Duodenal mucosa (tissue), 2 donors: ENCODE measurements around the gene KLK11.

ENCODE experiments used
- H3K27ac ChIP-seq: one replicate; pipeline ENCODE4 v1.7.0; 2013; ENCODE audit warnings: low read depth, low read length
- H3K27me3 ChIP-seq, 2 donors: one replicate each; pipeline ENCODE4 v1.7.0; 2013; ENCODE audit warnings: low read length in 2 of 2, control low read depth in 1 of 2; ENCODE audit not compliant: insufficient read depth in 2 of 2, control insufficient read depth in 1 of 2
- H3K36me3 ChIP-seq, 2 donors: one replicate each; pipeline ENCODE4 v1.7.0; 2013; ENCODE audit warnings: low read length in 2 of 2, control low read depth in 1 of 2; ENCODE audit not compliant: insufficient read depth in 2 of 2, control insufficient read depth in 1 of 2
- H3K4me1 ChIP-seq, 2 donors: one replicate each; pipeline ENCODE4 v1.7.0; 2013; ENCODE audit warnings: low read length in 2 of 2, control low read depth in 1 of 2; ENCODE audit not compliant: insufficient read depth in 2 of 2, control insufficient read depth in 1 of 2
- H3K4me3 ChIP-seq, 2 donors: one replicate each; pipeline ENCODE4 v1.7.0; 2013; ENCODE audit warnings: low read length in 2 of 2, low read depth in 1 of 2
- H3K9ac ChIP-seq, 2 donors: one replicate each; pipeline ENCODE4 v1.7.0; 2013; ENCODE audit warnings: low read length in 2 of 2, low read depth in 1 of 2
- H3K9me3 ChIP-seq, 2 donors: one replicate each; pipeline ENCODE4 v1.7.0; 2013; ENCODE audit warnings: low read length in 2 of 2, control low read depth in 1 of 2; ENCODE audit not compliant: control insufficient read depth in 1 of 2

The KLK11 gene

DNA sequence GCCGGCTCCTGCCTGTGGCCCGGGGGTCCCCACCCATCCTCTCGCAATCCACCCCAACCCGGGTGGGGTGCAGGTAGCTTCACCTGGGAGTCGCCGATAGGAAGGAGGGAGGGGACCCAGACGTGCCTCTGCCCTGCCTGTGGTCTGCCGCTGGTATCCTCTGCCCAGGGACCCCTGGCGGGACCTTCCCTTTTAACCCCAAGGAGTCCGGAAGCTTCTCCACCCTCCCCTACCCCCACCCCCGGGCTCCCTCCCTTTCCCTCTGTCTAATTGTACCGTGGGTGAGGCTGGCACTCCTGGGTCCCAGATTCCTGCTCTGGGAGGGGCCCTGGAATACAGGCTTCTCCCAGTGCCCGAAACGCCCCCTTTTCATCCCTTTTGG is 6.9 kb downstream of the KLK11 start, which contains the start of gene KLK10:
TSS of gene KLK10 (minus strand) at position 166 of the 382 bp plus-strand sequence. CDS start 579 bp downstream, outside the sequence.
- no peak within 1 kb of the TSS for H3K27ac ChIP-seq
- H3K36me3 ChIP-seq, result no peaks in the 10 kb centered on the region
- no peaks in the 10 kb centered on the region for H3K4me1 ChIP-seq
- no peak within 1 kb of the TSS for H3K9ac ChIP-seq
- no peaks in the 10 kb centered on the region for H3K9me3 ChIP-seq
- H3K4me3 ChIP-seq, result no peak within 1 kb of the TSS
- H3K27me3 ChIP-seq, result peaks cover 20 to 25% of the 10 kb centered on the region in 2 donors

DNA sequence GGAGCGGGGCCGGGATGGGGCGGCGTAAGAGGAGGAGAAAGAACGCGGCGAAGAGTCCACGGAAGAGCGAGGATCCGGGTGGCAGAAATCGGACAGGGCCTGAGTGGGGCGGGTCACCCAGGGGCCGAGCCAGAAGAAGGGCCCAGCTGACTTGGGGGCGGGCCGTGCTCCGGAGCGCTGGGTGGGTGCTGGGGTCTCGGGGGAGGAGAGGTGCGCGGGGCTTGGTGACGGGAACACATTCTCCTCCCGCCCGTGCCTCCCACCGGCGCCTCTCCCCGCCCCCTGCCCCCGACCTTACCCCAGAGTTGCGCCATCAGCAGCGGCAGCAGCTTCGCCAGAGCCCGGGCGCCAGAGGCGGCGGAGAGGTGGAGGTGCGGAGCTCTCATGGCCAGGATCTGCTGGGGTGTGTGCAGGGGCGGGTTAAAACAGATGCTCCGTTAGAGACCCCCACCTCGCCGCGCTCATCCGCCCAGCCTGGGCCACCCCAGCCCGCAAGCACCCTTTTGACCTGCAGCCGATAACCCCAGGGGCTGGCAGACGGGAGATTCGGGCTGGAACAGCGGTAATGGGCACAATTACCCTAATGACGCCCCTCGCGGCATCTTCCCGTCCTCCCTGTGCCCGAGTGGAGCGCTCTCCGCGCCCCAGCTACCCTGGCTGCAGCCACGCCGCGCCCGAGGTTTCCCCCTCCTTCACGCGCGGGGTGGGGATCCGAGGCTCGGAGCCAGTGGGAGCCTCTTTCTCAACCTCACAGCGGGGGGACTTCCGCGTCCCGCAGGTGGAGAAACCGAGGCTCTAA is 7.5 kb downstream of the KLK11 start:
- H3K9ac ChIP-seq, result no peak overlapping the region
- no peaks in the 10 kb centered on the region for H3K4me1 ChIP-seq
- no peak overlapping the region for H3K27ac ChIP-seq
- no peak overlapping the region for H3K4me3 ChIP-seq
- no peaks in the 10 kb centered on the region for H3K36me3 ChIP-seq
- no peaks in the 10 kb centered on the region for H3K9me3 ChIP-seq
- H3K27me3 ChIP-seq, result peaks cover 20 to 25% of the 10 kb centered on the region in 2 donors

DNA sequence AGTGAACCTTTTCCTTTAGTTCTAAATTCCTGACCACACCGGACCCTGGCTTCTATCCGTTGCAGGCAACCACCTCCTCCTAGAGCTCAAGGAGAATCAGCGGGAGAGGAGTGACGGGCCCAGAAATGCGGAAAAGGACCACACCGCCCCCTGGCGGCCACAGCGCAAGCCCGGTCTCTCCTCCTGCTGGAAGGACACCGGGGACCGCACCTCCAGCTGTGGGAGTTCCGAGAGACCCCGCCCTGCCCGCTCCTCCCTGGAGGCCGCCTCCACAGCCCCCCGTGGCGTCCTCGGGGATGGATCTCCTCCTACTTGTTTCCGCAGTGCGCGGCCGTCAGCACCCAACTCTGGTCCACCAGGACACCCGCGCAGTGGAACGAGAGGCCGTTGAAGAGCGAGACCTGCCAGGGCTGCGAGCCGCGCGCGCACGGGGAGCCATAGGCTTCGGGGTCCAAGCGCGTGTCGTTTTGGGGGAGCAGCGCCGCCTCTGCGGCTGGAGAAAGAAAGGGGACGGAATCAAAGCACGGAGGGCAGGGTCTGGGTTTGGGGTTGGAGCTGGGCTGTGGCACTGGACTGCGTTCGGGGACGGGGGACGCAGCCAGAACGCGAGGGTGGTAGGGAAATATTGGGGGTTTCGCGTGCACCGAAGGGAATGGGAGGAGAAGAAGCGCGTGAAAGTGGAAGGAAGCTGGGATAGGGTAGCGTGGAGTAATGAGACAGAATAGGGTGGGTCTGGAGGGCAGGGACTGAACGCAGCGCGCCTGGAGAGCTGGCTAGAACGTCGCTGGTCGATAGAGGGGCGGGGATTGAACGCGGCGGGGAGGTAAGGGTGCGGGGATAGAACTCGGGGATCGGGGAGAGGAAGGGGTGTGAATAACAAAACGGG is 9.4 kb downstream of the KLK11 start:
- Histone ChIP-seq H3K27ac (no peak overlapping the region), H3K27me3 (peaks cover 20% of the 10 kb centered on the region in 2 donors), H3K4me3 (no peak overlapping the region), H3K9me3 (no peaks in the 10 kb centered on the region), H3K36me3 (no peaks in the 10 kb centered on the region), H3K4me1 (no peaks in the 10 kb centered on the region), H3K9ac (no peak overlapping the region)

DNA sequence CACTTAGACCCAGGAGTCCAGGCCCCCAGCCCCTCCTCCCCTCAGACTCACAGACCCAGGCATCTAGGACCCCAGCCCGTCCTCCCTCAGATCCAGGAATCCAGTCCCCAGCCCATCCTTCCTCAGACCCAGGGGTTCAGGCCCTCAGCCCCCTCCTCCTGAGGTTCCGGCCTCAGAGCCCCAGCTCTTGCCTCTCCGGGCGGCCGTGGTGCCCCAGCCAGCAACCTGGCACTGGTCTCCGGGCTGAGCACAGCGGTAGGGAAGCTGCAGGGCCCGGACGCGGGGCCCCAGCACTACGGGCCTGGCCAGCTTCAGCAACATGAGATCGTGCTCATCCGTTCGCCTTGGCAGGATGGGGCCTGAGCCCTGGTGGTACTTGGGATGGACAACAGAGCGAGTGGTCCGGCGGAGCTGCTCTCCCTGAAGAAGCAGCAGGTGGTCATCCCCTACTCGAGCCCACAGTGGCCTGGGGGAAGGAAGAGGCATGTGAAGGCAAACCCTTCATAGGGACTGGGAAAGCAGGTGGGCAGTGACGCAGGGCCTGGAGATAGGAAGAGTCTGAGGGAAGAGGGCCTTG is 10.6 kb downstream of the KLK11 start:
- no peak overlapping the region for H3K27ac ChIP-seq
- H3K9ac ChIP-seq, result no peak overlapping the region
- no peak overlapping the region for H3K4me3 ChIP-seq
- no peaks in the 10 kb centered on the region for H3K9me3 ChIP-seq
- peaks cover 20% of the 10 kb centered on the region in 2 donors for H3K27me3 ChIP-seq
- no peaks in the 10 kb centered on the region for H3K4me1 ChIP-seq
- no peaks in the 10 kb centered on the region for H3K36me3 ChIP-seq

DNA sequence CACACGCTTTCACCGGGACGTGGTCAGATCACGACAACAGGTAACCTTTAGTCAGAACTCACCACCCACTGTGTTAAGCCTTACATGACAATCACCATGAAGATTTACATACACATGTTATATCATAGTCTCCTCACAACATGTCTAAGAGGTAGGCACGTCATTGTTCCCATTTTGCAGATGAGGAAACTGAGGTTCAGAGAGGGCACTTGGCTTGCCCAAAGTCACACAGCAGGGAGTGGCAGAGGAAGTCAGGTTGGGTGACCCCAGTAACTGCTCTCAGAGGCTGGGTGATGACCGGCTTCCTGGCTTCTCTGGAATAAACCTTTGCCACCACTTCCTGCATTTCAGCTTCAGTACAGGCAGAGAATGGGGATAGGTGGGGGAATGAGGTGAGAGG is 12.2 kb downstream of the KLK11 start:
- Histone ChIP-seq H3K27me3 (peaks cover 12 to 20% of the 10 kb centered on the region in 2 donors), H3K4me3 (no peak overlapping the region), H3K36me3 (no peaks in the 10 kb centered on the region), H3K9ac (no peak overlapping the region), H3K4me1 (no peaks in the 10 kb centered on the region), H3K9me3 (no peaks in the 10 kb centered on the region), H3K27ac (no peak overlapping the region)

DNA sequence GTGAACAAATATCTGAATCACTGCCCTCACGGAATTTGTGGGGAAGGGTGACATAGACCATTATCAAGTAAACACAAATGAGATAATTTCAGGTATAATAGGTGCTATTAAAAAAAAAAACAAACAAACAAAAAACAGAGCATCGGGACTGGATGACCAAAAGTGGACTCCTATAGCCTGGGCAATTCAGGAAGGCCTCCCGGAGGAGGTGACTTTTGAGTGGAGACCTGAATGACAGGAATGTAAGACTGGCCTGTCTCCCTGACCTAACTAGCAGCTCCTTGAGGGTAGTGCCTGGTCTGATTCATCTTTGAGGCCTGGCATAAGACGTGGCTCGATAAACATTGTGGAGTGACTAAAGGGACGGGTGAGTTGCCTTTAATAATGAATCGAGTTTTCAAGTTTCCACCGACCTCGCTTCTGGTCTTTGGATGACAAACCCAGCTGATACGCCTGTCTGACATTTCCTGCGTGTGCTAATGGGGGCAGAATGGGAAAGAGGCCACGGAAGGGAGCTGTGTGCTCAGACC is 13.7 kb downstream of the KLK11 start:
- Histone ChIP-seq H3K4me1 (no peaks in the 10 kb centered on the region), H3K9ac (no peak overlapping the region), H3K9me3 (no peaks in the 10 kb centered on the region), H3K4me3 (no peak overlapping the region), H3K27me3 (peaks cover 8 to 20% of the 10 kb centered on the region in 2 donors), H3K36me3 (no peaks in the 10 kb centered on the region), H3K27ac (no peak overlapping the region)

DNA sequence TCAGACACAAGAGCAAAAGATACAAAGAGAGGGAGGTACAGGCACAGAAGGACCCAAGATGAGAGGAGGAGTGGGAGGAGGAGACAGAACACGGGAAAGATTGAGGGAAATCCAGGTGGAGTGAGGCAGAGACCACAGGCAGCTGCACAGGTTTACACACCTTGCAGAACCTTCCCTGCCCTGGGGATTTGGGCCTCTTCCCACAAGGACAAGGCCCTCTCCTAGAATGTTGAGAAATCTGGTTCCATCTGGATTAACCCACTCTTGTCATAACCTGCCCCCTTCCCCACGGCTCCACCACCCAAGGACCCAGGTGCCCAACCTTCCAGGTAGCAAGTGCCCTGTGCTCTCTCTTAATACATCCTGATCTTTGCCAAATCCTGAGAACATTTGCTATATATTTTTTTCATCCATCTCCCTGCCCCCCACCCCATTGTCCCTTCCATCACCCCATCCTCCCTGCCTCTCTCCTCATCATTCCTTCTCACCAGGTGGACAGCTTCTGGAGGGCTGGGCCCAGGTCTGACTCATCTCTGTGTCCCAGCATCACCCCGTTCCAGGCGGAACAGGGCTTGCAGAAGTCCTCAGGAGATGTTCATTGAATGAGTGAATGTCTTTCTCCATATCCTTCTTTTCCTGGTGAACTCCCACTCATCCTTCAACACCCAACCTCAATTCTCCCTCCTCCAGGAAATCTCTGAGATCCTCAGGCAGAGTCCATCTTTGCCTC is 16.2 kb downstream of the KLK11 start:
- no peak overlapping the region for H3K27ac ChIP-seq
- peaks cover 0 to 4% of the 10 kb centered on the region in 2 donors for H3K27me3 ChIP-seq
- H3K9me3 ChIP-seq, result no peaks in the 10 kb centered on the region
- no peak overlapping the region for H3K4me3 ChIP-seq
- no peaks in the 10 kb centered on the region for H3K4me1 ChIP-seq
- H3K9ac ChIP-seq, result no peak overlapping the region
- no peaks in the 10 kb centered on the region for H3K36me3 ChIP-seq

DNA sequence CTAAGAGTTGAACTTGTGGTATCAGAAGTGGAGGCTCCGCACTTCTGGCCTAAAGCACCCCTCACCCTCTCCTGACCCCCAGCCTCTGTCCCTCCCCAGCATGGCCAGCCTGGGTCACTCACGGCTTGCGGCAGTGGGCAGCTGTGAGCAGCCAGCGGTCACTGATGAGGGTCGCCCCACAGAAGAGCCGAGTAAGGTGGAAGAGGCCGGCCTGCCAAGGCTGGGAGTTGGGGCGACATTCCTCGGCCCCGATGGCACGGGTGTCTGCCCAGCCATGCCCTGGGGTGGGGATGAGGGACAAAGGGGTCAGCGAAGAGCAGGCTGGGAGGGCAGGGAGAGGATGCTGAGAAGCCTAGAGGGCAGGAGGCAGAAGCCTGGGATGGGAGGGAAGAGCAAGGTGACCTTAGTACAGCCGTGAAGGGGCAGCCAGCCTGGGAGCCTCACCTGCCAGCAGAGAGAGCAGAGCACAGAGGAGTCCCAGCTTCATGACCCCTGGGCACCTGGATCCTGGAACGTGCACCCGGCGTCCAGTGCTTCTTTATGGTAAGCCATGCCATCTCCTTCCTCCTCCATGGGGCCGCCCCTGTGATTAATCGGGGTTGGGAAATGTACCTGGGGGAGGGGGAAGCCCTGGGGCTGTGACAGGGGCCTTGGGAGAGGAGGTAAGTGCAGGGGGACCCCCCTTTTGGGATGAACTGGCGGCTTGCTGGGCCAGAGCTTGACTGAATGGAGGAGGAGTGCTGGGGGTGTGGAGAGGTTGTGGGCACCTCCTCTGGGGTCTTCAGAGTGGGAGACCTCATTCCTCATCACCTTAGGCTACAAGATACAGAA is 17.1 kb downstream of the KLK11 start:
- H3K9ac ChIP-seq, result no peak overlapping the region
- H3K36me3 ChIP-seq, result no peaks in the 10 kb centered on the region
- no peaks in the 10 kb centered on the region for H3K9me3 ChIP-seq
- no peaks in the 10 kb centered on the region for H3K4me1 ChIP-seq
- H3K27me3 ChIP-seq, result no peaks in the 10 kb centered on the region
- H3K4me3 ChIP-seq, result no peak overlapping the region
- H3K27ac ChIP-seq, result no peak overlapping the region

DNA sequence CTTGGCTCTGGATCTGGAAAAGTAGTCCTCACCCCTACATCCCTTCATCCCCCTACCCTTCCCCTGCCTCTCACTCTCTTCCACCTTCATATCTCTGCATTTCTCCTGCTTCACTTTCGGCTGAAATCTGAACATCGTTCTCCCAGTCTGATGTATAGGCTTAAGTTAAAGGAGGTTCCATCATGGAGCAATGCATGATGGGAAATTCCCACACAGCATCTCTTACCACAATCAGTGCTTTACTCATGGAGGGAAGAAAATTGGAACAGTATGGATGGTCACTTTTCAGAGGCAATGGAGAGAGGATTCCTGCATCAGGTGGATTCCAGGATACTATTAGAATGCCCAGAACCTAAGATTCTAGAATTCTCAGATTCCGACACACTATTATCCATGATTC is 18.9 kb downstream of the KLK11 start:
- Histone ChIP-seq H3K27me3 (no peaks in the 10 kb centered on the region), H3K4me1 (no peaks in the 10 kb centered on the region), H3K4me3 (no peak overlapping the region), H3K27ac (no peak overlapping the region), H3K9ac (no peak overlapping the region), H3K9me3 (no peaks in the 10 kb centered on the region), H3K36me3 (no peaks in the 10 kb centered on the region)
